HG03432 (cell line): ENCODE measurements around the gene BAHCC1.

Experiments used
- ATAC-seq: cut with Tn5 transposase; IDR thresholded peaks from one replicate; pipeline ENCODE4 v1.9.1; 2021; ENCODE audit warnings: mild to moderate bottlenecking, moderate library complexity; ENCODE audit not compliant: unreplicated experiment

Gene BAHCC1

GRCh38 chr17:81409190-81409935 lies 14.1 kb downstream of the BAHCC1 start:
- no peak for ATAC-seq

GRCh38 chr17:81410852-81411251 lies 15.6 kb downstream of the BAHCC1 start:
- no peak for ATAC-seq

- no peak for ATAC-seq
Measured at GRCh38 chr17:81411305-81411704, 16.0 kb downstream of the BAHCC1 start.

- no peak for ATAC-seq
Measured at GRCh38 chr17:81412490-81413093, 17.3 kb downstream of the BAHCC1 start.

GRCh38 chr17:81413497-81414135 lies 18.4 kb downstream of the BAHCC1 start:
- ATAC-seq, result no peak

- ATAC-seq, result no peak
Measured at GRCh38 chr17:81414756-81415516, 19.7 kb downstream of the BAHCC1 start.

GRCh38 chr17:81415681-81416080 lies 20.4 kb downstream of the BAHCC1 start:
- no peak for ATAC-seq

GRCh38 chr17:81416612-81417011 lies 21.4 kb downstream of the BAHCC1 start:
- ATAC-seq, result no peak

- no peak for ATAC-seq
Measured at GRCh38 chr17:81417049-81417878, 22.0 kb downstream of the BAHCC1 start.

GRCh38 chr17:81417879-81418709 lies 22.8 kb downstream of the BAHCC1 start:
- ATAC-seq, result no peak

GRCh38 chr17:81418710-81419318 lies 23.6 kb downstream of the BAHCC1 start:
- ATAC-seq, result no peak

- ATAC-seq, result no peak
Measured at GRCh38 chr17:81419319-81419885, 24.1 kb downstream of the BAHCC1 start.

GRCh38 chr17:81419886-81420768 lies 24.9 kb downstream of the BAHCC1 start:
- ATAC-seq, result no peak

- no peak for ATAC-seq
Measured at GRCh38 chr17:81420769-81421462, 25.7 kb downstream of the BAHCC1 start.

- ATAC-seq, result no peak
Measured at GRCh38 chr17:81422776-81423697, 27.8 kb downstream of the BAHCC1 start.

GRCh38 chr17:81423698-81424071 lies 28.4 kb downstream of the BAHCC1 start:
- ATAC-seq, result no peak
